Naive thymus-derived CD8-positive, alpha-beta T cell (primary cell): ENCODE data around the gene MACROD2. TPM values are rescaled to one million over a fixed set of nuclear protein-coding genes. Genes with fewer than 3 reads are reported as not detected.

Experiments
- ATAC-seq, 2 donors: fragments of 150-1000 bp; cut with Tn5 transposase in 1 of 2; sonication (Bioruptor Pico), chemical (Tn5 transposase) in 1 of 2; 1 replicate in 1 of 2; 2 replicates in 1 of 2; pipeline ENCODE4 v1.10.0; 2021; ENCODE audit warnings: mild to moderate bottlenecking in 2 of 2, moderate library complexity in 2 of 2
- POLR2A ChIA-PET: fragments of 350-600 bp; sonication (Branson Sonifier 250); formaldehyde crosslinking; loops from one replicate; lab custom pipeline; 2021; ENCODE audit warnings: antibody characterized with exemption; lab: Charles Lee
- DNase-seq, 10 donors: peaks; one replicate each; pipeline versions ENCODE4 v3.0.0 to v3.0.0-alpha.2; 2020 to 2022
- H3K27ac Mint-ChIP-seq, 10 donors: one replicate each; pipeline ENCODE4 v1.8.0; 2020 to 2022; ENCODE audit warnings: mild to moderate bottlenecking in 10 of 10, mixed read lengths in 10 of 10, moderate library complexity in 4 of 10, inconsistent platforms in 1 of 10
- H3K27me3 Mint-ChIP-seq, 5 donors: one replicate each; pipeline ENCODE4 v1.8.0; 2021 to 2022; ENCODE audit warnings: mixed read lengths in 5 of 5
- H3K36me3 Mint-ChIP-seq, 3 donors: one replicate each; pipeline ENCODE4 v1.8.0; 2020 to 2022; ENCODE audit warnings: mixed read lengths in 3 of 3, mild to moderate bottlenecking in 2 of 3, inconsistent platforms in 1 of 3
- H3K4me1 Mint-ChIP-seq, 4 donors: one replicate each; pipeline ENCODE4 v1.8.0; 2021 to 2022; ENCODE audit warnings: mixed read lengths in 4 of 4
- H3K4me3 Mint-ChIP-seq, 10 donors: one replicate each; pipeline ENCODE4 v1.8.0; 2020 to 2022; ENCODE audit warnings: mild to moderate bottlenecking in 10 of 10, mixed read lengths in 10 of 10, moderate library complexity in 6 of 10, inconsistent platforms in 1 of 10
- H3K9me3 Mint-ChIP-seq, 9 donors: one replicate each; pipeline ENCODE4 v1.8.0; 2020 to 2022; ENCODE audit warnings: mixed read lengths in 9 of 9, mild to moderate bottlenecking in 3 of 9, inconsistent platforms in 1 of 9, moderate library complexity in 1 of 9
- polyA plus RNA-seq, 3 donors: library from polyadenylated mRNA; unstranded; fragments of 300-500 nt; fragmentation: Illumina TruSeq; gene quantifications; one replicate each; pipeline ENCODE4 v1.2.3, GENCODE V29; 2021
- total RNA-seq, 8 experiments: library from RNA in 2 of 8; stranded (reverse) in 2 of 8; gene quantifications; one replicate each; pipeline ENCODE4 v1.2.3 and lab custom pipeline; 2021 to 2026

Gene MACROD2
- total and polyA plus RNA-seq, 5 experiments from 2014 or later = 0.18 to 1.1 (median 0.60) TPM; not detected in 2

DNA sequence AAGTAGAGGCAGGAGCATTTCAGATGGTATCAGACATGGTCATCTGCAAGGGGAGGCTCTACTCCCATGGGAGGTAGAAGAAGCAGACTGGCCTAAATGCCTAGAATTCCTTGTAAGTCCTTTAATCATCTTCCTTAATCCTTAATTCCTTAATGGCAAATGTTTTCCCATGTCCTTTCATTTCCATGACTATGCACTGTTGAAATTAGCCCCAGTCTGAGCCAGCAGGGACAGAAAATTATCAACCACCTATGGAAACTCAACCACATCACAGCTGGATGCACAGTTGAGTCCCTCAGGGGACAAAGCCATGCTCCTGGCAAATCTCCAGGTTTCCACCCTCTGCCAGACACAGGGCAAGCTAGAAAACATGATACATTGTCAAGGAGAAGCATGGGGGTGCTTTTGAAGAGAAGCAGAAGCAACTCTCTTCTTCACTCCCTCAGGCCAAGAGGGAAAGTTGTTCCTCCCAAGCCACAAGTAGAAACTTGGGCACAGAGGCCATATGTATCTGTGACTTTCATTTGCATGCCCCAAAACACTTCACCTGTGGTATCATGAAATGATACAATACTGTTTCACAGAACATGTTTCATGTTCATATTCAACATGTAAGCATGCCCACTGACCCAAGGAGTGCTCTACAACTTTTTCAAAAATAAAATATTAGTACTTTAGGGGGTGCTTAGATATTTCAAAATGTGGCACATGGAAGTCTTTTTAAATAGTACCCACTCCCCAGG is 1894.4 kb downstream of the MACROD2 start:
- H3K4me1 Mint-ChIP-seq = peaks cover 0 to 14% (median 0%) of the 10 kb centered on the region in 4 donors
- peaks cover 0 to 3% (median 0%) of the 10 kb centered on the region in 5 donors for H3K27me3 Mint-ChIP-seq
- ATAC-seq (no peak), DNase-seq (no peak)
- POLR2A ChIA-PET = no interaction called here
- H3K4me3 Mint-ChIP-seq = no peak overlapping the region
- H3K27ac Mint-ChIP-seq = no peak overlapping the region
- no peaks in the 10 kb centered on the region for H3K36me3 Mint-ChIP-seq
- H3K9me3 Mint-ChIP-seq = peaks cover 0 to 14% (median 1%) of the 10 kb centered on the region in 9 donors

GRCh38 chr20:15890407-15890982 is 1895.2 kb downstream of the MACROD2 start:
- Mint-ChIP-seq H3K36me3 (no peaks in the 10 kb centered on the region), H3K4me3 (no peak overlapping the region), H3K27me3 (peaks cover 0 to 3% (median 0%) of the 10 kb centered on the region in 5 donors), H3K9me3 (peaks cover 0 to 14% (median 0%) of the 10 kb centered on the region in 9 donors), H3K27ac (no peak overlapping the region), H3K4me1 (peaks cover 0 to 20% (median 0%) of the 10 kb centered on the region in 4 donors)
- DNase-seq = no peak
- no peak for ATAC-seq
- POLR2A ChIA-PET = no interaction called here

DNA sequence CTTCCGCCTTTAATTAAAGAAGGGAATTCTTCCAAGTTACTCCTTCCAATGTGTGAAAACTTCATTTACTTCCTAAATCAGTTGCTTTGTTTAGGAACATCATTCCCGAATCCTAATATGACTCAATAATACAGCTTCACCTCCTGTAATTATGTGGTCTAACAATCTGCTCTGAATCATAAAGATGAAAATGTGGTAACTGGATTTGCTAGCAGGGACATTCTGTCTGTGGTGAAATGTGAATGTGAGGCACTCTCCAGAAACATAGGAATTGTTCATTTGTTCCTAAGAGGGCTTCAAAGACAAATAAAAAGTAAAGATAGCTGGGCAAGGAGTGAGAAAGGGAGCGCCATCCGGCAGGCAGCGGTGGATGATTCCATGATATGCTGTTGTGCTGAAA is 1899.8 kb downstream of the MACROD2 start:
- POLR2A ChIA-PET = no interaction called here
- no peak overlapping the region for H3K27ac Mint-ChIP-seq
- peaks cover 0 to 10% (median 0%) of the 10 kb centered on the region in 9 donors for H3K9me3 Mint-ChIP-seq
- ATAC-seq (no peak), DNase-seq (no peak)
- H3K4me3 Mint-ChIP-seq = no peak overlapping the region
- H3K36me3 Mint-ChIP-seq = no peaks in the 10 kb centered on the region
- H3K4me1 Mint-ChIP-seq = peaks cover 0 to 25% (median 0%) of the 10 kb centered on the region in 4 donors
- peaks cover 0 to 3% (median 0%) of the 10 kb centered on the region in 5 donors for H3K27me3 Mint-ChIP-seq

GRCh38 chr20:15895560-15896084 is 1900.3 kb downstream of the MACROD2 start:
- POLR2A ChIA-PET = no interaction called here
- Mint-ChIP-seq H3K36me3 (no peaks in the 10 kb centered on the region), H3K27ac (no peak overlapping the region), H3K4me3 (no peak overlapping the region), H3K9me3 (peaks cover 0 to 10% (median 0%) of the 10 kb centered on the region in 9 donors), H3K4me1 (peaks cover 0 to 20% (median 0%) of the 10 kb centered on the region in 4 donors), H3K27me3 (peaks cover 0 to 3% (median 0%) of the 10 kb centered on the region in 5 donors)
- ATAC-seq (no peak), DNase-seq (no peak)

GRCh38 chr20:15899967-15900366 is 1904.7 kb downstream of the MACROD2 start:
- Mint-ChIP-seq H3K27ac (no peak overlapping the region), H3K4me1 (peaks cover 0 to 13% (median 0%) of the 10 kb centered on the region in 4 donors), H3K4me3 (no peak overlapping the region), H3K36me3 (no peaks in the 10 kb centered on the region), H3K27me3 (peaks cover 0 to 11% (median 0%) of the 10 kb centered on the region in 5 donors), H3K9me3 (peaks cover 0 to 14% (median 0%) of the 10 kb centered on the region in 9 donors)
- POLR2A ChIA-PET = no interaction called here
- no peak for ATAC-seq
- no peak for DNase-seq

DNA sequence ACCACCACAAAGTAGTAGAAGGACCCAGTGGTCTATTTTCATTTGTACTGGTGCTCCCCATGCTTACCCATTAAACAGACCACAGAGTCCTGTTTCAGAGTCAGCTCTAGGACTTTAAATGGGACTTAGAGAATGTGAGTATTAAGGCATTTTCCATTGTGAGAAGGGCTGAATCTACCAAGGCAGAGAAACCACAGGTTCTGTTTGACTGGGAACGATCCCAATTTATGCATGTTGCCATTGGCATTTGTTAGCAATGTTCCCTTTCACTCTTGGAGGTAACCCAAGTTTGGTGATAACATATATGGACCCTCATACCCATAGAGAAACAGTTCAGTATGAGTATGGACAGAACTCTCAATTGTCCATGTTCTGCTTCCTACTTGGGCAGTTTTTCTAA is 1905.1 kb downstream of the MACROD2 start:
- Mint-ChIP-seq H3K27me3 (peaks cover 0 to 11% (median 0%) of the 10 kb centered on the region in 5 donors), H3K4me1 (peaks cover 0 to 8% (median 0%) of the 10 kb centered on the region in 4 donors), H3K4me3 (no peak overlapping the region), H3K36me3 (no peaks in the 10 kb centered on the region), H3K27ac (no peak overlapping the region), H3K9me3 (peaks cover 0 to 14% (median 0%) of the 10 kb centered on the region in 9 donors)
- POLR2A ChIA-PET = no interaction called here
- DNase-seq = no peak
- no peak for ATAC-seq

DNA sequence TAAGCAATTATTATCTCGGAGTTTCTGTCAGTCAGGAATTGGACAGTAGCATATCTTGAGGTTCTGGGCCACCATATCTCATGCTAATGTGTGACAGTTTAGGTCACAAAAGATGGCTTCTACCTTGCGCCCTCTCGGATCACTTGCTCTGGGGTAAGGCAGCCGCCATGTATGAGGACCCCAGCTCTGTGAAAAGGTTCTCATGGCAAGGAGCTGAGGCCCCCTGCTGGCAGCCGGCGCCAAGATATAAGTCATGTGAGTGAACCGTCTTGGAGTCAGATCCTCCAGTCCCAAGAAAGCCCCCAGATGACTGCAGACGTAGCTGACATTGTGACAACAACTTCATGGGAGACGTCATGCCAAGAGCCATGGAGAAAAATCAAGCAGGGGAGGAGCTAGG is 1907.2 kb downstream of the MACROD2 start:
- H3K36me3 Mint-ChIP-seq = no peaks in the 10 kb centered on the region
- no peaks in the 10 kb centered on the region for H3K4me1 Mint-ChIP-seq
- no peak for ATAC-seq
- H3K9me3 Mint-ChIP-seq = peaks cover 0 to 14% (median 0%) of the 10 kb centered on the region in 9 donors
- peaks cover 0 to 11% (median 0%) of the 10 kb centered on the region in 5 donors for H3K27me3 Mint-ChIP-seq
- H3K27ac Mint-ChIP-seq = no peak overlapping the region
- no peak overlapping the region for H3K4me3 Mint-ChIP-seq
- peak in 1 of 10 donors; percentile 0 for DNase-seq
- POLR2A ChIA-PET = no interaction called here

DNA sequence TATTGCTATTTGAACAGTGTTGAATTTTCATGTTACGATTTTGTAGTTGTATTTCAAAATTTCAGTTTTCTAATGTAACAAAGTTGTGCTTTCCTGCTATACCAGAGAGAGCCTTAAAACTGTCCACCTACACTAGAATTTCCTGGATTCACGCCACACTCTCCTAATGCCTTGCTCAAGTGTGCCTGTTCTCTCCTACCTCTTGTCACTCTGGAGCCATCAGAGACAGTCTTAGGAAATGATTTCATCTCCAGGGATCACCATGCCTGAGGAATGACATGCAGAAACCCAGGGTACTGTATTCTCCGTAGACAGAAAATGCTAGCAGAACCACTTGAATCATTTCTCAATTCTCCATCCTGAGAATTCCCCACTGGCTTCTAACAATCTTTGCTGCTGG is 1910.3 kb downstream of the MACROD2 start:
- H3K27me3 Mint-ChIP-seq = peaks cover 0 to 11% (median 0%) of the 10 kb centered on the region in 5 donors
- ATAC-seq = no peak
- no peaks in the 10 kb centered on the region for H3K36me3 Mint-ChIP-seq
- H3K27ac Mint-ChIP-seq = no peak overlapping the region
- H3K4me1 Mint-ChIP-seq = no peaks in the 10 kb centered on the region
- DNase-seq = no peak
- POLR2A ChIA-PET = no interaction called here
- H3K9me3 Mint-ChIP-seq = peaks cover 0 to 26% (median 2%) of the 10 kb centered on the region in 9 donors
- no peak overlapping the region for H3K4me3 Mint-ChIP-seq

- DNase-seq = no peak
- peaks cover 0 to 30% (median 3%) of the 10 kb centered on the region in 9 donors for H3K9me3 Mint-ChIP-seq
- H3K27me3 Mint-ChIP-seq = no peaks in the 10 kb centered on the region
- no peak overlapping the region for H3K27ac Mint-ChIP-seq
- POLR2A ChIA-PET = no interaction called here
- no peak for ATAC-seq
- H3K4me3 Mint-ChIP-seq = no peak overlapping the region
- no peaks in the 10 kb centered on the region for H3K4me1 Mint-ChIP-seq
- no peaks in the 10 kb centered on the region for H3K36me3 Mint-ChIP-seq
Observed at GRCh38 chr20:15909995-15910394, 1914.7 kb downstream of the MACROD2 start.

DNA sequence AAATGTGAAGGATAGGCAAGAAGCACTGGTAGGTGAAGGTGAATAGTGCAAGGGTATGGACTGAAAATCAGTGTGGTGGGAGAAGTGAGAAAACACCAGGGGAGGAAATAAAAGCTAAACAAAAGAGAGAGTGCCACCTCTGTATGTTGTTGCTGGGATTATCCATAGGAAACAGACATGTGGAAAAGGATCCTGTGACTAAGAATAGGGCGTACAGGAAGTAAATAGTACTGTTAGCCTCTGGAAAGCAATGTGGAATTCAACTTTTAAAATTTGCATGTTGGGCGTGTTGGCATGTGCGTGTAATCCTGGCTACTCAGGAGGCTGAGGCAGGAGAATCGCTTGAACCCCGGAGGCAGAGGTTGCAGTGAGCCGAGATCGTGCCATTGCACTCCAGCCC is 1916.3 kb downstream of the MACROD2 start:
- POLR2A ChIA-PET = no interaction called here
- Mint-ChIP-seq H3K36me3 (no peaks in the 10 kb centered on the region), H3K4me3 (no peak overlapping the region), H3K9me3 (peaks cover 0 to 30% (median 3%) of the 10 kb centered on the region in 9 donors), H3K27me3 (peaks cover 0 to 5% (median 2%) of the 10 kb centered on the region in 5 donors), H3K4me1 (peaks cover 0 to 3% (median 0%) of the 10 kb centered on the region in 4 donors), H3K27ac (no peak overlapping the region)
- no peak for ATAC-seq
- DNase-seq = no peak

- DNase-seq = no peak
- Mint-ChIP-seq H3K27ac (no peak overlapping the region), H3K27me3 (peaks cover 0 to 5% (median 2%) of the 10 kb centered on the region in 5 donors), H3K9me3 (peaks cover 0 to 23% (median 2%) of the 10 kb centered on the region in 9 donors), H3K36me3 (no peaks in the 10 kb centered on the region), H3K4me3 (no peak overlapping the region), H3K4me1 (peaks cover 0 to 4% (median 0%) of the 10 kb centered on the region in 4 donors)
- no peak for ATAC-seq
- POLR2A ChIA-PET = no interaction called here
Observed at GRCh38 chr20:15913391-15914025, 1918.2 kb downstream of the MACROD2 start.

- POLR2A ChIA-PET = no interaction called here
- Mint-ChIP-seq H3K9me3 (peaks cover 0 to 10% (median 1%) of the 10 kb centered on the region in 9 donors), H3K4me3 (no peak overlapping the region), H3K27ac (no peak overlapping the region), H3K36me3 (no peaks in the 10 kb centered on the region), H3K4me1 (peaks cover 0 to 27% (median 0%) of the 10 kb centered on the region in 4 donors), H3K27me3 (peaks cover 0 to 13% (median 2%) of the 10 kb centered on the region in 5 donors)
- DNase-seq = no peak
- no peak for ATAC-seq
Observed at GRCh38 chr20:15916623-15917022, 1921.3 kb downstream of the MACROD2 start.
